GM12878 (cell line): ENCODE data around the gene ASCC3. TPM values are rescaled to one million over a fixed set of nuclear protein-coding genes. Genes with fewer than 3 reads are reported as not detected.

Experiments
- ATAC-seq: fragments of 200-7000 bp; cut with Tn5 transposase; 3 replicates; pipeline ENCODE4 v1.9.1; 2020; ENCODE audit warnings: mild to moderate bottlenecking, moderate library complexity
- BruUV-seq: library from RNA; stranded (reverse); fragments of 400-500 nt; replicated peaks from 2 replicates; lab custom pipeline; 2021; lab: Mats Ljungman, UMichigan
- CTCF ChIA-PET: fragments of 300-600 bp; sonication (Branson Sonifier 250); formaldehyde crosslinking; extraction: SDS; loops from one replicate; lab custom pipeline; 2021; ENCODE audit warnings: inconsistent platforms; lab: Yijun Ruan, JAX
- POLR2A ChIA-PET: fragments of 350-600 bp; formaldehyde crosslinking; extraction: SDS; loops from one replicate; lab custom pipeline; 2021; ENCODE audit warnings: inconsistent platforms; lab: Charles Lee
- RAD21 ChIA-PET: fragments of 300-600 bp; sonication (Branson Sonifier 250); formaldehyde crosslinking; loops from one replicate; lab custom pipeline; 2023; ENCODE audit warnings: antibody characterized with exemption; ENCODE audit not compliant: unreplicated experiment; lab: Charles Lee
- SMC1A ChIA-PET: fragments of 300-600 bp; sonication (Branson Sonifier 250); formaldehyde crosslinking; loops from one replicate; lab custom pipeline; 2023; ENCODE audit not compliant: unreplicated experiment, uncharacterized antibody; lab: Charles Lee
- DNase-seq: peaks from one replicate; pipeline ENCODE4 v3.0.0-alpha.2; 2011; ENCODE audit warnings: low read depth, low spot score
- FAIRE-seq: peaks from 3 replicates; lab custom pipeline; 2011; peaks lifted over from hg19 to GRCh38; lab: Jason Lieb, UNC
- H2AFZ ChIP-seq: 2 replicates; pipeline ENCODE4 v1.6.0; 2011; ENCODE audit warnings: low read depth, low read length, control low read depth; ENCODE audit not compliant: control insufficient read depth
- H3K27ac ChIP-seq: 2 replicates; pipeline ENCODE4 v1.5.1; 2011; ENCODE audit warnings: control low read depth; ENCODE audit not compliant: control insufficient read depth, insufficient read depth
- H3K27me3 ChIP-seq, 2 experiments: replicated peaks in 1 of 2; 2 replicates each; pipeline versions ENCODE4 v1.6.0 to v1.6.1; 2011; ENCODE audit warnings: low read length in 1 of 2; ENCODE audit not compliant: control insufficient read depth in 2 of 2, insufficient read depth in 2 of 2
- H3K36me3 ChIP-seq, 2 experiments: 2 replicates each; pipeline ENCODE4 v1.5.1; 2011; ENCODE audit warnings: low read length in 1 of 2; ENCODE audit not compliant: control insufficient read depth in 2 of 2, insufficient read depth in 2 of 2
- H3K4me1 ChIP-seq: 2 replicates; pipeline ENCODE4 v1.6.1; 2011; ENCODE audit warnings: mild to moderate bottlenecking, low read length, moderate library complexity, mixed read lengths; ENCODE audit not compliant: control insufficient read depth, insufficient read depth
- H3K4me2 ChIP-seq: 2 replicates; pipeline ENCODE4 v1.6.0; 2011; ENCODE audit warnings: control low read depth; ENCODE audit not compliant: control insufficient read depth, insufficient read depth
- H3K4me3 ChIP-seq: fragments of 200-600 bp; sonication (generic); 2 replicates; pipeline ENCODE4 v1.5.1; 2016
- H3K79me2 ChIP-seq: 2 replicates; pipeline ENCODE4 v1.6.0; 2011; ENCODE audit warnings: low read length; ENCODE audit not compliant: control insufficient read depth, insufficient read depth
- H3K9ac ChIP-seq: 2 replicates; pipeline ENCODE4 v1.8.0; 2011; ENCODE audit warnings: low read length, control low read depth, mixed read lengths; ENCODE audit not compliant: control insufficient read depth, insufficient read depth
- H3K9me3 ChIP-seq: replicated peaks from 3 replicates; pipeline ENCODE4 v1.5.1; 2011; ENCODE audit warnings: mild to moderate bottlenecking, low read length; ENCODE audit not compliant: control insufficient read depth, insufficient read depth
- H4K20me1 ChIP-seq: 2 replicates; pipeline ENCODE4 v1.6.0; 2011; ENCODE audit not compliant: control insufficient read depth, insufficient read depth
- HCFC1 ChIP-seq: fragments of 150-350 bp; IDR thresholded peaks from 2 replicates; pipeline ENCODE4 v1.6.1; 2014; ENCODE audit warnings: low read length
- RAD51 ChIP-seq: fragments of 450-650 bp; IDR thresholded peaks from 2 replicates; pipeline ENCODE4 v1.6.1; 2016; ENCODE audit warnings: moderate library complexity, mild to moderate bottlenecking, inconsistent platforms
- SP1 ChIP-seq: IDR thresholded peaks from one replicate; pipeline ENCODE4 v1.6.1; 2011; ENCODE audit warnings: low read depth, low read length
- TARDBP ChIP-seq: IDR thresholded peaks from 2 replicates; pipeline ENCODE4 v1.6.1; 2016; ENCODE audit warnings: borderline replicate concordance
- WGBS: methylation state at CpG from one replicate; pipeline ENCODE4 v1.1.6; 2016; ENCODE audit warnings: low lambda C conversion rate; ENCODE audit not compliant: insufficient replicate concordance, insufficient coverage; ENCODE audit errors: missing lambda C conversion rate; 5-methylcytosine and 5-hydroxymethylcytosine counted together
- in situ Hi-C: fragments of 300-500 bp; cut with MboI; formaldehyde crosslinking; loops from 9 replicates; pipeline ENCODE4 v1.14.3; 2018; ENCODE audit warnings: mixed read lengths
- intact Hi-C: fragments of 100-400 bp; cut with micrococcal nuclease; formaldehyde crosslinking; loops from one replicate; pipeline ENCODE4 v1.14.2; 2022; ENCODE audit not compliant: unreplicated experiment
- polyA plus RNA-seq, 11 experiments: library from polyadenylated mRNA; depleted of rRNA in 4 of 11; unstranded in 6 of 11; stranded (reverse) in 5 of 11; fragments of >200 nt; fragmentation: Nextera tagmentation in 4 of 11; fragmentation: Illumina TruSeq in 1 of 11; extraction: Ambion mirVana in 4 of 11; extraction: Trizol in 1 of 11; gene quantifications; 1 replicate in 1 of 11; 2 replicates in 10 of 11; pipeline versions ENCODE4 v1.2.1 to v1.2.3, GENCODE V29; 2011 to 2016; ENCODE audit warnings: inconsistent platforms in 2 of 11, missing spikeins in 2 of 11, low read depth in 1 of 11
- total RNA-seq, 4 experiments: library from RNA; depleted of rRNA in 3 of 4; stranded (reverse); fragments of >200 nt in 3 of 4; fragmentation: Illumina TruSeq in 1 of 4; extraction: Trizol in 1 of 4; gene quantifications; 2 replicates each; pipeline versions ENCODE4 v1.2.1 to v1.2.3, GENCODE V29; 2013 to 2021
- TF ChIP-seq, protein P1 (sequence below): fragments of 450-650 bp; IDR thresholded peaks from 2 replicates; pipeline ENCODE4 v1.6.1; 2016; ENCODE audit warnings: mild to moderate bottlenecking

ASCC3 gene
- total and polyA plus RNA-seq, 10 of the 15 experiments (the other 5 are each of a cell fraction or from before 2014, with no cell fraction given), result 19.9 to 76.2 (median 55.9) TPM

DNA sequence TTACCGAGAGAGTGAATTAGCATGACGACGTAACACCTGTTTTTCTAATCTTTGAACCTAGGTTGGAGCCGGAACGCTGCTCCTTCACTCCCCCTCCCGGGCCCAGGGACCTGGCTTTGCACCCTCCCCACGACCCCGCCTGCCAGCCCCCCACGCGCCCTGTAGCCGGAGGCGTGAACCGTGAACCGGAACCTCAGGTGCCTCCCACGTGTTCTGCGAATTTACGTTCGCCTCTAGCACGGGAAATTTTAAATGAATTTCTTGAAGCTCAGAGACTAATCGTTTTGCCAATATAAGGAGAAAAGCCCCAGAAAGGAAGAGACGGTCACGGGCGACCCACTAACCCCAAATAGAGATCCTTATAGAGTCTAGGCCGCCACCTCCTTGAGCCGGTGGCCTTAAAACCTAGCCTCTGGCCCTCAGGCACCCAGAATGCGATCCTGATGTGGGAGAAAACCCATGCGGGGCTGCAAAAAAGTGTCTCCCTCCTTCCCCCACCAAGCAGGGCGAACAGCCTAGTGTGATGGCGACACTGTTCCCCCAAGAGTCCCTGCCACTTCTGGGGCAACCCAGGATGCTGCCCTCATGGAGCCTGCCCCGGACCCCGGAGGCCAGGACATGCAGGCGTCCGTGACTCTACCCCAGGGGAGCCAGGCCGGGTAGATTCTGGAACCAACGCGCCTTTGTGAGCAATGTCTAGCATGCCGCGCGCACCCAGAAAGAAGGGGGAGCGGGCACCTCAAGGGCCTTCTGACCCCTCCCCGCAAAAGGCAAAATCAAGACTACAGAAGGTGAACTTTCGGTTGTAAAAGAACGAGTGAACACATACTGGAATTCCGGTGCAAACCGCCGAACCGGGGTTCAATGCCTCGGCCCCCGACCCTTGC is 413.8 kb downstream of the ASCC3 start:
- Histone ChIP-seq H3K79me2 (no peaks in the 10 kb centered on the region), H3K27me3 (peaks cover 29 to 40% of the 10 kb centered on the region in 2 experiments), H3K9ac (no peak overlapping the region), H3K4me1 (no peaks in the 10 kb centered on the region; the same call in 1 of the 2 replicates), H3K9me3 (peaks cover 4% of the 10 kb centered on the region; the same call in 1 of the 3 replicates), H3K27ac (no peak overlapping the region), H3K4me3 (no peak overlapping the region), H3K4me2 (no peak overlapping the region), H2AFZ (no peak overlapping the region), H3K36me3 (no peaks in the 10 kb centered on the region), H4K20me1 (no peaks in the 10 kb centered on the region)
- SMC1A ChIA-PET, result no interaction called here
- in situ Hi-C loops (no loop called here), intact Hi-C loops (no loop called here)
- CTCF ChIA-PET, result no interaction called here
- no TSS peak for BruUV-seq
- POLR2A ChIA-PET, result no interaction called here
- RAD21 ChIA-PET, result no interaction called here
- DNase-seq (no peak), ATAC-seq (no peak), FAIRE-seq (no peak)
- 12% methylated on average over 49 of the region's 49 CpGs for WGBS
- TF ChIP-seq, protein P1, sequence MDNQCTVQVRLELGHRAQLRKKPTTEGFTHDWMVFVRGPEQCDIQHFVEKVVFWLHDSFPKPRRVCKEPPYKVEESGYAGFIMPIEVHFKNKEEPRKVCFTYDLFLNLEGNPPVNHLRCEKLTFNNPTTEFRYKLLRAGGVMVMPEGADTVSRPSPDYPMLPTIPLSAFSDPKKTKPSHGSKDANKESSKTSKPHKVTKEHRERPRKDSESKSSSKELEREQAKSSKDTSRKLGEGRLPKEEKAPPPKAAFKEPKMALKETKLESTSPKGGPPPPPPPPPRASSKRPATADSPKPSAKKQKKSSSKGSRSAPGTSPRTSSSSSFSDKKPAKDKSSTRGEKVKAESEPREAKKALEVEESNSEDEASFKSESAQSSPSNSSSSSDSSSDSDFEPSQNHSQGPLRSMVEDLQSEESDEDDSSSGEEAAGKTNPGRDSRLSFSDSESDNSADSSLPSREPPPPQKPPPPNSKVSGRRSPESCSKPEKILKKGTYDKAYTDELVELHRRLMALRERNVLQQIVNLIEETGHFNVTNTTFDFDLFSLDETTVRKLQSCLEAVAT, result no peak
- TF ChIP-seq HCFC1, result no peak
- no peak for TF ChIP-seq TARDBP
- TF ChIP-seq RAD51, result no peak
- no peak for TF ChIP-seq SP1
